ENCODE measurements around the gene SERPINA3. TPM values are rescaled to one million over a fixed set of nuclear protein-coding genes. Genes with fewer than 3 reads are reported as not detected.

SERPINA3 gene
- total RNA-seq, 1 donor from 2014 or later, result not detected

DNA sequence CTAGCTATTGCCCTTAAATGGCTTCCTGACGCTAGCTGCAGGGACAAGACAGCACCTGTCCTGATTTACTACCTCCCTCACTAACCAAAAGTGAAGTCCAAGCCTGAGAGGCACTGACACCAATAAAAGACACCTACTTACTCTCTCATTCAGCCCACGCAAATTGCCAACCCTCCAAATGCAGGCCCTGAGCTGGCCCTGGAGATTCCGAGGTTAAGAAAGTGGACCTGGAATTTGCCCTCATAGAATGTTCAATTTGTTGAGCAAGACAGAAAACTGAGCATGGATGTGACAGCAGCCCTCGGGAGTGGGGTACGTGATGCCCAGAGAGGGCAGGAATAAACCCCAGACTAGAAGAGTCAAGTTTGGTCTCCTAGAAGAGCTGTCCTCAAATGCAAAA lies 16.4 kb downstream of the SERPINA3 start:
- Histone ChIP-seq H4K20me1 (ENCODE audit: low read depth) (no peaks in the 10 kb centered on the region), H3K27ac (no peak overlapping the region), H3K4me2 (no peak overlapping the region), H3K27me3 (no peaks in the 10 kb centered on the region), H3F3A (ENCODE audit: low read depth) (no peaks in the 10 kb centered on the region), H3K9ac (no peak overlapping the region), H3K9me3 (ENCODE audit: low read depth) (no peaks in the 10 kb centered on the region), H3K4me1 (no peaks in the 10 kb centered on the region), H3K36me3 (no peaks in the 10 kb centered on the region), H2AFZ (replicated peaks) (no peak overlapping the region), H3K4me3 (no peak overlapping the region), H3K79me2 (ENCODE audit: low read depth) (no peaks in the 10 kb centered on the region)
- no peak for DNase-seq (ENCODE audit: low spot score)
- H3K4me3 Mint-ChIP-seq, result no peak overlapping the region
- no peak overlapping the region for H3K27ac Mint-ChIP-seq
- H3K4me1 Mint-ChIP-seq, result no peaks in the 10 kb centered on the region
- no peaks in the 10 kb centered on the region for H3K9me3 Mint-ChIP-seq
- no peaks in the 10 kb centered on the region for H3K36me3 Mint-ChIP-seq
- TF ChIP-seq, protein P1, sequence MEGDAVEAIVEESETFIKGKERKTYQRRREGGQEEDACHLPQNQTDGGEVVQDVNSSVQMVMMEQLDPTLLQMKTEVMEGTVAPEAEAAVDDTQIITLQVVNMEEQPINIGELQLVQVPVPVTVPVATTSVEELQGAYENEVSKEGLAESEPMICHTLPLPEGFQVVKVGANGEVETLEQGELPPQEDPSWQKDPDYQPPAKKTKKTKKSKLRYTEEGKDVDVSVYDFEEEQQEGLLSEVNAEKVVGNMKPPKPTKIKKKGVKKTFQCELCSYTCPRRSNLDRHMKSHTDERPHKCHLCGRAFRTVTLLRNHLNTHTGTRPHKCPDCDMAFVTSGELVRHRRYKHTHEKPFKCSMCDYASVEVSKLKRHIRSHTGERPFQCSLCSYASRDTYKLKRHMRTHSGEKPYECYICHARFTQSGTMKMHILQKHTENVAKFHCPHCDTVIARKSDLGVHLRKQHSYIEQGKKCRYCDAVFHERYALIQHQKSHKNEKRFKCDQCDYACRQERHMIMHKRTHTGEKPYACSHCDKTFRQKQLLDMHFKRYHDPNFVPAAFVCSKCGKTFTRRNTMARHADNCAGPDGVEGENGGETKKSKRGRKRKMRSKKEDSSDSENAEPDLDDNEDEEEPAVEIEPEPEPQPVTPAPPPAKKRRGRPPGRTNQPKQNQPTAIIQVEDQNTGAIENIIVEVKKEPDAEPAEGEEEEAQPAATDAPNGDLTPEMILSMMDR (IDR thresholded peaks at IDR 0.05), result no peak
- TF ChIP-seq EZH2 (IDR thresholded peaks at IDR 0.05) (no peak), EZH2phosphoT487 (IDR thresholded peaks at IDR 0.05) (no peak)
- no peaks in the 10 kb centered on the region for H3K27me3 Mint-ChIP-seq (ENCODE audit: insufficient read depth, low read depth)

DNA sequence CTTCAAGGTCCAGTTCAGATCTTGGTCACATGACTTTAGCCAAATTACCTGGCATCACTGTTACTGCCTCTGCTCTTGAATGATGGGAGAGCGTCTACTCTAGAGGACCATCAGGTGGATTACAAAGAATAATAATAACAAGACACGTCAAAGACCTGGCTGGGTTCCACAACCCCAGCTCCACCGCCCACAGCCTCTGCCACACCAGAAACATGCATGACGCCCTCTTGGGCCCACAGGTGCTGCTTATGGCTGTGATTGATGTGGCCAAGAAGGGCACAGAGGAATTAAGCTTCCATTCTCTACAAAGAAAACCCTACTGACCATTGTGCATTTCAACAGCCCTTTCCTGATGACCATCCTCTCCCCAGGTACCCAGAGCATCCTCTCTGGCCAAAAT lies 18.2 kb downstream of the SERPINA3 start:
- Histone ChIP-seq H4K20me1 (ENCODE audit: low read depth) (no peaks in the 10 kb centered on the region), H3K4me1 (no peaks in the 10 kb centered on the region), H3K4me3 (no peak overlapping the region), H3K9ac (no peak overlapping the region), H3K4me2 (no peak overlapping the region), H2AFZ (replicated peaks) (no peak overlapping the region), H3K36me3 (no peaks in the 10 kb centered on the region), H3K27me3 (no peaks in the 10 kb centered on the region), H3K27ac (no peak overlapping the region), H3F3A (ENCODE audit: low read depth) (no peaks in the 10 kb centered on the region), H3K79me2 (ENCODE audit: low read depth) (no peaks in the 10 kb centered on the region), H3K9me3 (ENCODE audit: low read depth) (no peaks in the 10 kb centered on the region)
- DNase-seq (ENCODE audit: low spot score), result no peak
- Mint-ChIP-seq H3K4me3 (no peak overlapping the region), H3K27ac (no peak overlapping the region), H3K9me3 (no peaks in the 10 kb centered on the region), H3K4me1 (no peaks in the 10 kb centered on the region), H3K27me3 (ENCODE audit: insufficient read depth, low read depth) (no peaks in the 10 kb centered on the region), H3K36me3 (no peaks in the 10 kb centered on the region)
- TF ChIP-seq EZH2phosphoT487 (IDR thresholded peaks at IDR 0.05) (no peak), EZH2 (IDR thresholded peaks at IDR 0.05) (no peak)
- TF ChIP-seq, protein P1 (IDR thresholded peaks at IDR 0.05), result no peak

DNA sequence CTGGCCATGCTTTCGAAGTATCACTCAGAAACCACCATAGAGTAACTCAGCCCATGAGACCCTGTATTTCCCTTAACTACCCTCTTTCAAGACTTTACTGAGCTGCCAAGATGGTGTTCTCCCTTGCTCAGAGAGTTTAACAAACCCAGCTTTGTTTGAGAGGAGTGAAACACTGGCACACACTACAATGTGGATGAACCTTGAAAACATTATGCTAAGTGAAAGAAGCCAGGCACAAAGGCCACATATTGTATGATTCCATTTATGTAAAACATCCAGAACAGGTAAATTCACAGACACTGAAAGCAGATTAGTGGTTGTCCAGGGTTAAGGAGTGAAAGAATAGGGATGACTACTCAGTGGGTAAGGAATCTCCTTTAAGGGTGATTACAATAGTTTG lies 18.9 kb downstream of the SERPINA3 start:
- H3K4me2 ChIP-seq, result no peak overlapping the region
- H3K9ac ChIP-seq, result no peak overlapping the region
- H3K27ac ChIP-seq, result no peak overlapping the region
- no peak overlapping the region for H3K4me3 ChIP-seq
- TF ChIP-seq EZH2phosphoT487 (IDR thresholded peaks at IDR 0.05) (no peak), EZH2 (IDR thresholded peaks at IDR 0.05) (no peak)
- TF ChIP-seq, protein P1 (IDR thresholded peaks at IDR 0.05), result no peak
- H3K36me3 ChIP-seq, result no peaks in the 10 kb centered on the region
- H4K20me1 ChIP-seq (ENCODE audit: low read depth), result no peaks in the 10 kb centered on the region
- no peaks in the 10 kb centered on the region for H3F3A ChIP-seq (ENCODE audit: low read depth)
- Mint-ChIP-seq H3K4me3 (no peak overlapping the region), H3K9me3 (no peaks in the 10 kb centered on the region), H3K4me1 (no peaks in the 10 kb centered on the region), H3K27ac (no peak overlapping the region), H3K27me3 (ENCODE audit: insufficient read depth, low read depth) (no peaks in the 10 kb centered on the region), H3K36me3 (no peaks in the 10 kb centered on the region)
- no peaks in the 10 kb centered on the region for H3K9me3 ChIP-seq (ENCODE audit: low read depth)
- no peaks in the 10 kb centered on the region for H3K4me1 ChIP-seq
- H2AFZ ChIP-seq (replicated peaks), result no peak overlapping the region
- no peaks in the 10 kb centered on the region for H3K79me2 ChIP-seq (ENCODE audit: low read depth)
- no peak for DNase-seq (ENCODE audit: low spot score)
- no peaks in the 10 kb centered on the region for H3K27me3 ChIP-seq
